CD8-positive, alpha-beta memory T cell (primary cell): Measurements from ENCODE around the gene CHST1. TPM values are rescaled to one million over a fixed set of nuclear protein-coding genes. Genes with fewer than 3 reads are reported as not detected.

ENCODE experiments used
- CTCF ChIA-PET: fragments of 350-600 bp; sonication (Branson Sonifier 250); formaldehyde crosslinking; loops from one replicate; lab custom pipeline; 2021; ENCODE audit warnings: antibody characterized with exemption; lab: Charles Lee
- POLR2A ChIA-PET: fragments of 350-600 bp; sonication (Branson Sonifier 250); formaldehyde crosslinking; loops from one replicate; lab custom pipeline; 2021; ENCODE audit warnings: antibody characterized with exemption; lab: Charles Lee
- DNase-seq, 5 donors: peaks; one replicate each; pipeline versions ENCODE4 v3.0.0 to v3.0.0-alpha.2; 2020 to 2022; ENCODE audit warnings: mixed read lengths in 1 of 5
- H3K27ac ChIP-seq: one replicate; pipeline ENCODE4 v1.7.0; 2013; ENCODE audit warnings: low read depth, mild to moderate bottlenecking, low read length, moderate library complexity
- H3K27me3 ChIP-seq: 2 replicates; pipeline ENCODE4 v1.7.0; 2013; ENCODE audit warnings: low read length, mild to moderate bottlenecking; ENCODE audit not compliant: insufficient read depth, poor library complexity, severe bottlenecking
- H3K36me3 ChIP-seq: 2 replicates; pipeline ENCODE4 v1.7.0; 2013; ENCODE audit warnings: mild to moderate bottlenecking, low read length, moderate library complexity; ENCODE audit not compliant: insufficient read depth
- H3K4me1 ChIP-seq: 2 replicates; pipeline ENCODE4 v1.7.0; 2013; ENCODE audit warnings: mild to moderate bottlenecking, low read length, moderate library complexity; ENCODE audit not compliant: insufficient read depth
- H3K4me3 ChIP-seq: 2 replicates; pipeline ENCODE4 v1.7.0; 2013; ENCODE audit warnings: mild to moderate bottlenecking, low read length
- H3K9me3 ChIP-seq: 2 replicates; pipeline ENCODE4 v1.7.0; 2013; ENCODE audit warnings: mild to moderate bottlenecking, low read length
- H3K27ac Mint-ChIP-seq, 8 donors: one replicate each; pipeline ENCODE4 v1.8.0; 2020 to 2021; ENCODE audit warnings: mixed read lengths in 8 of 8, mild to moderate bottlenecking in 6 of 8, inconsistent platforms in 3 of 8, moderate library complexity in 3 of 8
- H3K27me3 Mint-ChIP-seq, 2 donors: one replicate each; pipeline ENCODE4 v1.8.0; 2020 to 2021; ENCODE audit warnings: mixed read lengths in 2 of 2, mild to moderate bottlenecking in 1 of 2, moderate library complexity in 1 of 2
- H3K36me3 Mint-ChIP-seq, 3 donors: one replicate each; pipeline ENCODE4 v1.8.0; 2020 to 2021; ENCODE audit warnings: mixed read lengths in 3 of 3, inconsistent platforms in 1 of 3, mild to moderate bottlenecking in 1 of 3
- H3K4me1 Mint-ChIP-seq, 3 donors: one replicate each; pipeline ENCODE4 v1.8.0; 2020 to 2021; ENCODE audit warnings: mixed read lengths in 3 of 3, inconsistent platforms in 1 of 3, mild to moderate bottlenecking in 1 of 3
- H3K4me3 Mint-ChIP-seq, 7 donors: one replicate each; pipeline ENCODE4 v1.8.0; 2020 to 2021; ENCODE audit warnings: mixed read lengths in 7 of 7, mild to moderate bottlenecking in 6 of 7, moderate library complexity in 4 of 7, inconsistent platforms in 2 of 7
- H3K9me3 Mint-ChIP-seq, 5 donors: one replicate each; pipeline ENCODE4 v1.8.0; 2020 to 2022; ENCODE audit warnings: mixed read lengths in 5 of 5, mild to moderate bottlenecking in 3 of 5, moderate library complexity in 2 of 5, inconsistent platforms in 1 of 5
- polyA plus RNA-seq: library from polyadenylated mRNA; unstranded; fragments of 300-500 nt; fragmentation: Illumina TruSeq; gene quantifications from one replicate; pipeline ENCODE4 v1.2.3, GENCODE V29; 2021
- total RNA-seq, 2 experiments: library from RNA; stranded (reverse); gene quantifications; one replicate each; pipeline ENCODE4 v1.2.3, GENCODE V29; 2021

The CHST1 gene
- total and polyA plus RNA-seq, 3 experiments from 2014 or later, result 0.80 to 0.94 TPM; not detected in 1

GRCh38 chr11:45698777-45699497 is 33.5 kb upstream of the CHST1 start:
- H3K27ac Mint-ChIP-seq, result no peak overlapping the region
- CTCF ChIA-PET, result no interaction called here
- no peak for DNase-seq

GRCh38 chr11:45692808-45693453 is 27.5 kb upstream of the CHST1 start:
- no peak for DNase-seq
- H3K4me3 ChIP-seq, result no peak overlapping the region
- Mint-ChIP-seq H3K27me3 (peaks cover 15 to 19% of the 10 kb centered on the region in 2 donors), H3K27ac (no peak overlapping the region), H3K36me3 (peaks cover 0 to 2% (median 0%) of the 10 kb centered on the region in 3 donors), H3K4me3 (no peak overlapping the region), H3K4me1 (no peaks in the 10 kb centered on the region), H3K9me3 (no peaks in the 10 kb centered on the region)
- ChIA-PET POLR2A (no interaction called here), CTCF (no interaction called here)
- no peaks in the 10 kb centered on the region for H3K9me3 ChIP-seq
- no peak overlapping the region for H3K27ac ChIP-seq
- no peaks in the 10 kb centered on the region for H3K27me3 ChIP-seq
- H3K4me1 ChIP-seq, result no peaks in the 10 kb centered on the region
- no peaks in the 10 kb centered on the region for H3K36me3 ChIP-seq

More at GRCh38 chr11:45698777-45699497, 33.5 kb upstream of the CHST1 start:
- H3K36me3 Mint-ChIP-seq, result no peaks in the 10 kb centered on the region
- Histone ChIP-seq H3K27ac (no peak overlapping the region), H3K4me1 (no peaks in the 10 kb centered on the region), H3K4me3 (no peak overlapping the region), H3K27me3 (no peaks in the 10 kb centered on the region), H3K9me3 (no peaks in the 10 kb centered on the region), H3K36me3 (no peaks in the 10 kb centered on the region)
- H3K27me3 Mint-ChIP-seq, result peaks cover 9 to 43% of the 10 kb centered on the region in 2 donors
- peaks cover 0 to 3% (median 0%) of the 10 kb centered on the region in 3 donors for H3K4me1 Mint-ChIP-seq
- H3K4me3 Mint-ChIP-seq, result no peak overlapping the region
- H3K9me3 Mint-ChIP-seq, result no peaks in the 10 kb centered on the region
- POLR2A ChIA-PET, result no interaction called here

- Histone ChIP-seq H3K36me3 (no peaks in the 10 kb centered on the region), H3K4me1 (no peaks in the 10 kb centered on the region), H3K27ac (no peak overlapping the region), H3K4me3 (no peak overlapping the region), H3K27me3 (no peaks in the 10 kb centered on the region), H3K9me3 (no peaks in the 10 kb centered on the region)
- peaks cover 21 to 31% of the 10 kb centered on the region in 2 donors for H3K27me3 Mint-ChIP-seq
- H3K36me3 Mint-ChIP-seq, result peaks cover 0 to 2% (median 0%) of the 10 kb centered on the region in 3 donors
- POLR2A ChIA-PET, result no interaction called here
- H3K4me1 Mint-ChIP-seq, result no peaks in the 10 kb centered on the region
- no peaks in the 10 kb centered on the region for H3K9me3 Mint-ChIP-seq
- no peak overlapping the region for H3K4me3 Mint-ChIP-seq
- CTCF ChIA-PET, result no interaction called here
- no peak for DNase-seq
- H3K27ac Mint-ChIP-seq, result no peak overlapping the region
Observed at GRCh38 chr11:45688472-45689033, 23.1 kb upstream of the CHST1 start.

- no peaks in the 10 kb centered on the region for H3K4me1 Mint-ChIP-seq
- no peak overlapping the region for H3K27ac ChIP-seq
- H3K27me3 Mint-ChIP-seq, result peaks cover 18 to 31% of the 10 kb centered on the region in 2 donors
- CTCF ChIA-PET, result no interaction called here
- no peak overlapping the region for H3K4me3 ChIP-seq
- H3K27ac Mint-ChIP-seq, result no peak overlapping the region
- no peaks in the 10 kb centered on the region for H3K4me1 ChIP-seq
- no peaks in the 10 kb centered on the region for H3K36me3 Mint-ChIP-seq
- no peaks in the 10 kb centered on the region for H3K9me3 ChIP-seq
- POLR2A ChIA-PET, result no interaction called here
- no peaks in the 10 kb centered on the region for H3K36me3 ChIP-seq
- H3K4me3 Mint-ChIP-seq, result no peak overlapping the region
- H3K27me3 ChIP-seq, result no peaks in the 10 kb centered on the region
- DNase-seq, result no peak
- no peaks in the 10 kb centered on the region for H3K9me3 Mint-ChIP-seq
Observed at GRCh38 chr11:45687836-45688235, 22.4 kb upstream of the CHST1 start.

GRCh38 chr11:45685964-45686537 is 20.6 kb upstream of the CHST1 start:
- POLR2A ChIA-PET, result no interaction called here
- Histone ChIP-seq H3K4me1 (no peaks in the 10 kb centered on the region), H3K27me3 (no peaks in the 10 kb centered on the region), H3K4me3 (no peak overlapping the region), H3K36me3 (no peaks in the 10 kb centered on the region), H3K9me3 (no peaks in the 10 kb centered on the region), H3K27ac (no peak overlapping the region)
- no peak overlapping the region for H3K27ac Mint-ChIP-seq
- no peaks in the 10 kb centered on the region for H3K9me3 Mint-ChIP-seq
- CTCF ChIA-PET, result no interaction called here
- no peak for DNase-seq
- no peaks in the 10 kb centered on the region for H3K36me3 Mint-ChIP-seq
- no peak overlapping the region for H3K4me3 Mint-ChIP-seq
- no peaks in the 10 kb centered on the region for H3K4me1 Mint-ChIP-seq
- H3K27me3 Mint-ChIP-seq, result peaks cover 22 to 27% of the 10 kb centered on the region in 2 donors

GRCh38 chr11:45684440-45684839 is 19.0 kb upstream of the CHST1 start:
- no peak overlapping the region for H3K4me3 ChIP-seq
- no peaks in the 10 kb centered on the region for H3K4me1 Mint-ChIP-seq
- H3K4me3 Mint-ChIP-seq, result no peak overlapping the region
- CTCF ChIA-PET, result no interaction called here
- H3K9me3 Mint-ChIP-seq, result no peaks in the 10 kb centered on the region
- POLR2A ChIA-PET, result no interaction called here
- no peaks in the 10 kb centered on the region for H3K36me3 ChIP-seq
- no peaks in the 10 kb centered on the region for H3K27me3 ChIP-seq
- H3K27me3 Mint-ChIP-seq, result peaks cover 22 to 27% of the 10 kb centered on the region in 2 donors
- no peak overlapping the region for H3K27ac Mint-ChIP-seq
- H3K36me3 Mint-ChIP-seq, result no peaks in the 10 kb centered on the region
- no peak for DNase-seq
- no peak overlapping the region for H3K27ac ChIP-seq
- H3K9me3 ChIP-seq, result no peaks in the 10 kb centered on the region
- H3K4me1 ChIP-seq, result no peaks in the 10 kb centered on the region

GRCh38 chr11:45683271-45684058 is 18.0 kb upstream of the CHST1 start:
- Histone ChIP-seq H3K27ac (no peak overlapping the region), H3K27me3 (no peaks in the 10 kb centered on the region), H3K9me3 (no peaks in the 10 kb centered on the region), H3K4me1 (no peaks in the 10 kb centered on the region), H3K4me3 (no peak overlapping the region), H3K36me3 (no peaks in the 10 kb centered on the region)
- no peak for DNase-seq
- no peaks in the 10 kb centered on the region for H3K9me3 Mint-ChIP-seq
- CTCF ChIA-PET, result no interaction called here
- no peaks in the 10 kb centered on the region for H3K36me3 Mint-ChIP-seq
- H3K4me1 Mint-ChIP-seq, result no peaks in the 10 kb centered on the region
- H3K27ac Mint-ChIP-seq, result no peak overlapping the region
- peaks cover 22 to 27% of the 10 kb centered on the region in 2 donors for H3K27me3 Mint-ChIP-seq
- POLR2A ChIA-PET, result no interaction called here
- no peak overlapping the region for H3K4me3 Mint-ChIP-seq
